NCI-H187 (cell line): ENCODE data around the gene P2RY2.

Experiments used
- DNase-seq, 2 experiments: peaks; one replicate each; lab custom pipeline; 2025; lab: John Stamatoyannopoulos, UW

Gene P2RY2

DNA sequence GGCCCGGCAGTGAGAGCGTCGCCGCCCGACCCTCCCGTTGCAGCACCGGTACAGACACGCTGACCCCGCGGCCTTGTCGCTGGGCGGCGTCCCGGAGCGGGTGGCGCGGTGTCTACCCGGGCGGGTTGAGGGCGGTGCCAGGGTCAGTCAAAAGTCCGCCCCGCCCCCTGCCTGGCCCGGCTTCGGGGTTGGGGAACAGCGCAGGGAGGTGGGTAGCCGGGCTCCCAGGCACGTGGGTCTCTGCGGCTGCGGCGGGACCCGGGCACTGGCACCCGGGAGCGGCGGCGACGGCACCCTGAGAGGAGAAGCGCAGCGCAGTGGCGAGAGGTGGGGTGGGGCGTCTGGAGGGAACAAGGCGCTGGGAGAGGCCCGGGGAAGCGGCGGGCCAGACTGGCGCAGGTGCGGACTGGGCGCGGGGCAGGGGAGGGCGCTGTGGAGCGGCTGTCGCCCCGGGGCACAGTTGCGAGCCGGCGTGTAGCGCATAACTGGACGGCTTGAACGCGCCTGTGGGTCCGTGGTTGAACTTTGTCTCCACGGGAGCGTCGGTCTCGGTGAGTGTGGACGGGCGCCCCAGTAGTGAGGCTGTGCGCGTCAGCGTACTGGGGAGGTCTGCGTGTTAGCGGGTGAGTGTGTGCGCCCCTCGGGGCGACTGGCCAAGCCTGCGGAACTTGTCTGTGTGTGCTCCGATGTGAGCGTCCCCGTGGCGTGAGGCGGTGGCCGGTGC, at the start of gene P2RY2:
TSS of gene P2RY2 (plus strand) at position 176 of the 724 bp plus-strand sequence. CDS start 15,879 bp downstream, outside the sequence.
- no peak for DNase-seq

DNA sequence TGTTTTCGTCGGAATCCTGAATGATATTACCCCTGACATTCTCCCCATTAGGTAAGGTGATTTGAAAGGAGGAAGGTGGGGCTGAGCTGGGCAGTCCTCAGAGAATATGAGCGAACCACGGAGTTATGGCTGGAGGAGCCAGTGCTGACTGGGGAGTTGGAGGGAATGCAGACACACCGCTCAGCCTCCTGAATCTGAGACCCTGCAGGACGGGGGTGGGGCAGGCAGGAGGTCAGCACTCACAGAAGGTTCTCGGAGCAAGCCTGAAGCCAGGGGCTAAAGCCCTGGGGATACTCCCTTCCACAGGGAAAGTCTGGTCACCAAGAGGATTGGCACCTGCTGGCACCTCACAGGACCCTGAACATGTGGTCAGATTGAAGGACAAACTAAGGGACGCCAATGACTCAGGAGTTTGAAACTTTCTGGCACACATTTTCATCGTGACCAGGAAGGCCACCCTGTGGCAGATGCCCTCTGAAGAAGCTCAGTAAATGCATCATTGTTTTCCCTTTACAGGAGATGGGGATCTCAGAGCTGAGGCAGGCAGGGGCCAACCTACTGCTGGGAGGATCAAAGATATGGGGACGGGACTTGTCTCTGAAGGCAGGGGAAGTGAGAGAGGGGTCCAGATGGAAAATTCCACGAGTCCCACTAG, 49.0 kb upstream of the P2RY2 start:
- no peak for DNase-seq

DNA sequence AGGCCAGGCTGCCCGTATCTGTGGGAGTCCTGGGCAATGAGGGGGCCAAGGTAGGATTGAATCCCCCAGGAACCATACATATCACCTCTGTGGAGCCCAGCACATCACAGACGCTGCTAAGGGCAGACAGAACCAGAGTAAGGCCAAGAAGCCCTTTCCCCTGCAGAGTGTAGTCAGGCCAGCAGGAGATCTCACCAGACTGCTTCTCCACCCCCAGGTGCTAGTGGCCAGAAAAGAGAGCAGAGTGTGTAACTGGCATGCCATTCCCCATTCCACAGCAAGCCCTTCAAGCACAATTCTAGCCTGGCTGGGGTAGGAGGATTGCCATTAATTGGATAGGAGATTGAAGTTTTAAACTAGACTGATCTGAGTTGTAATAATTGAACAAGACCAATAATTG, 47.9 kb upstream of the P2RY2 start:
- no peak for DNase-seq

DNA sequence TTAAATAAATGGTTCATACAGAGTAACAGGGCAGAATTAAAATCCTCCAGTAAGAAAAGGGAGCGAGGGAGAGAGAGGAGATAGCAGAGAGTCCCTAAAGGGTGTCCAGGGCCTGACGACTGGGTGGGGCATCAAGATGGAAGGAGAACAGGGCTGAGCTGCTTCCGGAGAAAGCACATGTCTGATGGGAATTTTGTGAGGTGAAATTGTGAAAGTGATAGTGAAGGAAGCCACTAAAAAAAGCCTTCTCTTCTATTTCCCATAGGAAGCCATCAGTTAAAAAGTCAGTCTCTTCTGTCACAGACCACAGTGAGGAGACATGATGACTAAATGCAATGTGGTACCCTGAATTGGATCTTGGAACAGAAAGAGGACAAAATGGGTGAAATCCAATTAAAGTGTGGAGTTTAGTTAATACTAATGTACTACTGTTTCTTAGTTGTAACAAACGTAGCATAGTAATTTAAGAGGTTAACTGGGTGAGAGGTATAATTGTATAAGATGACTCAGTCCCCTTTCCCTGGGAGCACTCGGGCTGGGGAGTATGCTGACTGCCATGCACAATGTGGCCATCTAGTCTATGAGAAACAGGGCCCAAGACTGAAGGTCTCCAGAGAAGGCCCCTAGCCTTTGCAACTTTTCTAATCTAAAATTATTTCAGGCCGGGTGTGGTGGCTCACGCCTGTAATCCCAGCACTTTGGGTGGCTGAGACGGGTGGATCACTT, 46.5 kb upstream of the P2RY2 start:
- DNase-seq, result no peak

DNA sequence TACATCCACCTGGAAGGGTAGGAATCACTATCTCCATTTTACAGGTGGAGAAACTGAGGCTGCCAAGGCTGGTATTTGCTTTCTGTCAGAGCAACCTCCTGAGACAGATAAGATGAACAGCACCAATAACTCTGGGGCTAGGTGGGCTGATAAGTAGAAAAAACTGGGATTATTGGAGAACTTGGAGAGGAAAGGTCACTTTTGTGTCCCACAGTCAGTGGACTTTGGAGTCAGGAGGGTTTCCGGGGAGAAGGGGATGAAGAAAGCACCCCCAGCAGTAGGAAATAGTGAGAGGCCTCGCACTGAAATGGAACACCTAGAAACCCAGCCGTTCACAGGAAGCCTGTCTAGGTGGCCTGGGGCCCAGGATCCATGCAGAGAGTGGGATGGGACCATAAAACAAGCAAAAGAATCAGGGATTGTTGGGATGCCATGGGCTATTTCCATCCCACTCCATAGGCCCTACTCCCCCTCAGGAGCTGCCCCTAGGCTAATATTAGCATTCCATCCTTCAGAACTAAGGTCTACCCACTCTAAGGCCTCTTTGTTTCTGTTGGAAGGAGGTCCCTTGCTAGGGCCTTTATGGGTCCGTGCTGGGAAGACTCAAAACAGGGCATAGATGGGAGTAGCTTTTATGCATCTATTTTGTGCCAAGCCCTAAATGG, 45.0 kb upstream of the P2RY2 start:
- no peak for DNase-seq

DNA sequence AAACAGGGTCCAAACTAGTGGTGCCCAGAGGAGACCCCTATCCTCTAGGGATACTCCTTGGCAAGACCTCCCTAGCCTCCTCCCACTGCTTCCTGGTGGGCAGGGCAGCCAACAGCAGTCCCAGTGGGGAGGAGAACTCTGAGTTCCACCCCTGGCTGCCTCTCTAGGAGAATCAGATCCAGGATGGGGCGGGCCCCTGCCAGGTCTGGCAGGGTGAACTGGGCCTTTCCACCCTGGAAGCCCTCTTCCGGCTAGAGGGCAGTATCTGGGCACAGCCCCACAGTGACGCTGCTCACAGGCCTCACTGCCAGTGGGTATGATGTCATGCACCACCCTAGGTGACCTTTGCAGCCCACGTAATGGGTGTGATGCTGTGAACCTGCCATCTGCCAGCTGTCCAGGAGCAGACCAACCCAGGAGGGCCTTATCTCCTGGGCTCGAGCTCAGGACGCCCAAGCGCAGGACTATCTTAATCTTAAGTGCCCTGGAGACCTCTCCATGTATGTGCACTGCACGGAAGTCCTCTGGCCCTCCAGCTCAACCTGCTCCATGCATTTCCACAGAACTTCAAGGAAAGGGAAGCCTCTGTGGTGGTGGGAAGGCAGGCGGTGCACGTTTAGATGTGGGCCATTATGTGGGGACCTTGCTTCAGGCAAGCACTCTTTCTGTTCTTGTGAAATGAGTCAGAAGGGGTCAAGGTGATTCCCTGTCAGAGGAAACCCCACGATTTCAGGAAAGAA, 44.2 kb upstream of the P2RY2 start:
- no peak for DNase-seq

DNA sequence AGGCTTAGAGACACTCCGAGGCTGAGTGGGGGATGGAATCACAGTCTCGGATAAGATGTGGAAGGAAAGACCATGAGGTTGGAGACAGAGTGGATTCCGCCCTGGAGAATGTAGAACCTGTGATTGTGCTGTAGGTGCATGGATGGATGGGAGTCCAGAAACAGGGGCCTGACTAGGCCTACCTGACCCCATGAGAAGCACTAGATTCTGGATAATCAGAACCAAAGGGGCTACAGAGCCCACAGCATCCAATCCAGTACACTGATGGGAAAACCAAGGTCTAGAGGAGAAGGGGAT, 43.6 kb upstream of the P2RY2 start:
- no peak for DNase-seq

DNA sequence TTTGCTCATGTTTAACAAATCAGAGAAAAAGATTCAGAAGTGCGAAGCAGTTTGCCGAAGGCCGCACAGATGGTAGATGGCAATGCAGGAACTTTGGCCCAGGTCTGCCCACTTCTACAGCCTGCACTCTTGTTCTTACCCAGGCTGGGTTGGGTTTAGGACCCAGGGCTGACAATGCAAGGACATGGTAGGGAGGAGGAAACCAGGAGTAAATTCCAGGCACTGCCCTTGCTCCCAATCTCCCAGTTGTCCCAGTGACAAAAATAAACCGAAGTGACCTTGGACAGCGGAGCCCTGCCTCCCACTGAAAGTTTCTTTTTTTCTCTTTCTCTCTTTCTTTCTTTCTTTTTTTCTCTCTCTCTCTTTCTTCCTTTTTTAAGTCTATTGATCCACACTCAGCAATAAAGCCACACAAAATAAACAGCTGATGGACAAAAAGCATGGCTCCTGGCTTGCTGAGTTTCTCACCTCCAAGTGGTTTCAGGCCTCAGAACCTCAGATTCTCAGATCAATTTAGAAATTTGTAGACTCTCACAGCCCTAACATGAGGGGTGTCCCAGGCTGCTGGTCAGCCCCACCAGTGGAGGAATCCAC, 42.4 kb upstream of the P2RY2 start:
- DNase-seq, result no peak

DNA sequence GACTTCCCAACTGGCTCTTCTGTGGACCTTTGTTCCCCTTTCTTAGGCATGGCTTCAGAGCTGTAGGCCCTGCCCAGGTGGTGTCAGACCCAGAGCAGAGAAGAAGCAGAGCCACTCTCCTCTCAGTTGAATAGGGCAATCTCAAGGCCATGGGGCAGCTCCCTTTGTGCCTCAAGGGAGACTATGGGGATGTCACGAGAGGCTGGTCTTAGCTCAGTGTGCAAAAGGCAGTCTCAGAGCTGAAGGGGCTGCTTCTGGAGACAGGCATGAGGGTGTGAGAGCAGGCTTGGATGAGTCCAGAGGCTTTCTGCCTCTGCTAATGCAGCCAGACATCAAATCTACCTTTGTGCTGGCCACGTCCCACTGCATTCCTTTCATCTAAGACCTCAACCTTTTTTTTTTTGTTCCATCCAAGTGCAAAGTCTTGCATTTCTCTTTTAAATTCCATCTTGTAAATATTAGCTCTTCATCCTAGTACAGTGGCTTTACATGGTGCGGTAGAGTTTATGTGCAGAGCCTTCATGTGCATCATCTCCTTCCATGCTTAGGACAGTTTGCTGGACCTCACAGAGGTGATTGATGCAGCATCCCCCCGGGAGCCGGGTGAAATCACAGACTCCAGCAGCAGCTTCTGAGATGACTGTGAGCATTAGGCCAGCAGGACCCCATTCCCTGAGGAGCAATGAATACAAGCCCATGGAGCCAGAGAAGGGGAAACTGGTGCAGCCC, 41.8 kb upstream of the P2RY2 start:
- no peak for DNase-seq

DNA sequence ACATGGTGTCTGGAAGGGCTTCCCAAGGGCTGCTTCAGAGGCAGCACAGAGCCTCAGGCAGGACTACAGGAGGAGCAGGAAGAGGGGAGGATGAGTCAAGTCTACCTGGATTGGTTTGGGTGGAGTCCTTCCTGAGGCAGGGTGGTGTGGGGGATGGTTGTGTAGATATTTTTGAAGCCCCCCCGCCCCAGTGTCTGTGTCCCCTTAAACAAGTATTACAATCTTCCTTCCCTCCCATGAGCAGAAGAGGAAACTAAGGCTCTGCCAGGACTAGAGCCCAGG, 41.3 kb upstream of the P2RY2 start:
- no peak for DNase-seq

DNA sequence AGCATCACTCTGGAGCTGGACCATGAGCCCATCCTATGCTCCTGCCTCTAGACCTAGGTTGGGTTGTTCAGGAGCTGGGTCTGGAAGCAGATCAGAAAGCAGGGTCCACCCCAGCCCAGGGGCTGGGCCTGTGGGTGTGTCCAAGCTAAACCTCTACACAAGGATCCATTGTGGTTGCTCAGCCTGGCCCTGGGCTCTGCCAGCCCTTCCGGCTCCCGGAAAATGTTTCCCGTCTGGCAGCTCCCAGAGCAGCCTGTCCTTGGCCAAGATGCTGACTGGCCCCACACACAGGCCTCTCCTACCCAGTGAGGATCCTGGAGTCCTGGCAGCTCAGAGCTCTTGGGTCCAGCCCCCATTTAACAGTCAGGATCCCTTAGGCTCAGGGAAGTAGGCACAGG, 40.7 kb upstream of the P2RY2 start:
- no peak for DNase-seq

DNA sequence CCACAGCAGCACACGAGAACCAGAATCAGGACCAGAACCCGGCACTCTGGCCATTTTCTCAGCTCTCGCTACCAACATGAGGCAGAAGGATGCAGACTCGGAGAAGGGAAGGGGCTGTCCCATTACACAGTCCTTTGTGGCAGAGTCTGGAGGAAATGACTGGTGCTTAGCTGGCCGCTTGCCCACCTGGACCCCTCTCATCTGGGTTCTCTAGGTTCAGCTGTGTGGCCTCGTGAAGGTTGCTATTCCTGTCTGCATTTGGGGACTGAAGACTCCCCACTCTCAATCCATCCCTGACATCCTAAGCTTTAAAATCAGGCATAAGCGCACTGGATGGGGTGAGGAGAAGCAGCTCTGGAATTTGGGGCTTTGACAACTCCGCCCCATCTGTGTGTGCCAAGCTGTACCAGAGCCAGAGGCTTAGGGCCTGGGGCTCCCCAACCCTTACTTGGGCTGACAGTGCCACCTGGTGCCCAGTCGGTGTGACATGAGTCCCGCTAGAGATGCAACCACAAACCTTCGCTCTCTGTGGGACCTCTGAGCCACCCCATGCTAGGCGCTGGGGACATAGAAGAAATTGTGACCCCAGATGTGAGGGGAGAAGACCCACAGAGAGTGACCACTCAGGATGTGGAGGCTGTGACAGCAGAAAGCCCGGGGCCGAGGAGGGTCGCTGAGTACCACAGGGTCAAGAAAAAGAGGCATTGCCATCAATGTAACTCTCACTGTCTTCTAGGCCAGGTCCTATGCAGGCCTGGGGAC, 40.1 kb upstream of the P2RY2 start:
- peak in 1 of 2 experiments; percentile 5 for DNase-seq

DNA sequence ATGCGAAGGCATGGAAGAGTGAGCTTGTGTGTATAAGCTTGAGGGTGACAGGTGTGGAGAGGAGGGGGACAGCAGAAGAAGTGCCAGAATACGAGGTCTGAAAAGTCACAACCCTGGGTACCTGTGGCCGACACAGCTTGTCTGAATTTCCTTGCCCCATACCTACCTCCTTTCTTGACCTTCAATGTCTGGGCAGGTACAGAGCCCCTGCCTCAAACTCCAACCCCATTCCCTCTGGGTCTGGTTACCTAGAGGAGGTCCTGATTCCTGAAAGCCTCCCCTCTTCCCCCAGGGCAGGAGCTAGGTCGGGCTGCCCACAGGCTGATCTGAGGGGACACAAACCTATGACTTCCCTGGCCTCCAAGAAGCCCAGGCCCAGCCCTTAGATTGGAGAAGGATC, 39.4 kb upstream of the P2RY2 start:
- DNase-seq, result no peak

DNA sequence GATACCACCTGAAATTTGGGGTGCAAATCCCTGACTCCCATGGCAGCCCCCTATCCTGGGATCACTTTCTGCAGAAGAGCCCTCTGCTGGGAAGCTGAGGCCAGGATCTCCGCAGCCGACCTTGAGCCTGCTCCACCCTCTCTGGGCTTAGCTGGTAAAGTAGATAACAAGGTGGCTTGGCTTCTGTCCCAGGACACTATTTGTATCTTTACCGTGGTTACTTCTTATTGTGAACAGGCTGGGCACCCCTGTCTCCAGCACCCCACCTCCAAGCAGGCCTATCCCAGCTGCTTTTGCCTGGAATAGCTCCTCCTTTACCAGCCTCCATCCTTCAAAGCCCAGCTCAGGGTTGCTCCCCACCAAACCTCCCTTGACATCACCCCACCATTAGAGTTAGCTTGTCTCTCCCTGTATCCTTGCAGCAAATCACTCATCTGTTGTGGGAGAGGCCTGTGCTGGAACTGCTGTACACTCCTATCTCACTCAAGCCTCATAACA, 35.2 kb upstream of the P2RY2 start:
- no peak for DNase-seq

DNA sequence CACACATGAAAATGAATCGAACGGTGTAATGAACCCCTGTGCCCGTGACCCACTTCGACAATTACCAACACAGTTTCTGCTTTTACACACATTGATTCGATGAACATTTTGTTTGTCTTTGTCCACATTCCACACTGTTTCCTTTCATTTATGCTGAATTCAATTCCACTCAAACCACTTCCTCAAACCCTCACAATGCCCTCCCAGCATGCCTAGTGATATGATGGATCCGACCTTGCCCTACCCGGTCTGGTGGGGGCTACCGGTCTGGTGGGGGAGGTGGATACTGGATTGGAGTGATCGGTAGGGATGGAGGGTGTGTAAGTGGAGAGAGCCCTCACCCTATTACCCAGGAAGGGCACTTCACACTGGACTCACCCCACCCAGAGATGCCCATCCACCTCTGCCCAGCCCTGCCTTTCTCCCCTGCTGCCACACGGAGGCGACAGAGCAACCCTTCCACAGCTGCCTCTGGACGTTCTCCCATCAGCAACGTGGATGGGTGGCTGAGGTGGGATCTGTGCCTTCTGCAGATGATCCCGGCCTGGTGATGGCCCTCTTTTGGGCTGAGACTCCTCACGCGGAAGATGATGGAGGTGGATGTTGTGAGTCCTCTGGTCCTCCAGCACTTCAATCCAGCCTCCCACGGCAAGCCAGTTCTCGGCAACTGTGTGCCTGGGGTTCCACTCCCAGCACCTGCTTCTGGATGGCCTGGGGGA, 33.0 kb upstream of the P2RY2 start:
- peak; percentile 9 for DNase-seq

DNA sequence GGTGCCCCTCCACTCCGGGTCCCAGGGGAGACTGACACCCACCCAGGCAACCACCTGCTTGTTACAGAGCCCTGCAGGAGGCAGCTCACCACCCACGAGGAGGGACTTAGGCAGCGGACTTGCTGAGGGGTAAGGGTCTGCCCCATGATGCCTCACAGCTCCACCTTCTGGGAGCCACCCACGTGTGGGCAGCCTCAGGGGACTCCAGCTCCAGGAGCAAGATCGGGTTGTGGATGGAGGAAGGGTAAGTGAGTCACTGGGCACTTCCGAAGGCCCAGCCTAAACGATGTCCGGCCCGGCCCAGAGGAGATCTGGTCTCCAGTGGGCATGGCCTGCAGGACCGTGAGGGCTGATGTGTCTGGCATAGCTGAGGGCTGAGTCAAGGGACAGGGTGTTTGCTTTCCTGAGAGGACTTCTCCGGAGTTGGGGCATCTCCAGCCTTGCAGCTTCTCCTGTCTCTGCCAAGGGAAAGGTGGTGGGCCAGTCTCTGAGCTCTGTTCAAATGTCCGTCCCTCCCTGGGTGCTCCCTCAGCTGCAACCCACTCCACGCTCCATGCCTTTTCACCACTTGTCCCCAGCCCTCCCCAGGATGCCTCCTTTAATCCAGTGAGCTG, 32.3 kb upstream of the P2RY2 start:
- no peak for DNase-seq

DNA sequence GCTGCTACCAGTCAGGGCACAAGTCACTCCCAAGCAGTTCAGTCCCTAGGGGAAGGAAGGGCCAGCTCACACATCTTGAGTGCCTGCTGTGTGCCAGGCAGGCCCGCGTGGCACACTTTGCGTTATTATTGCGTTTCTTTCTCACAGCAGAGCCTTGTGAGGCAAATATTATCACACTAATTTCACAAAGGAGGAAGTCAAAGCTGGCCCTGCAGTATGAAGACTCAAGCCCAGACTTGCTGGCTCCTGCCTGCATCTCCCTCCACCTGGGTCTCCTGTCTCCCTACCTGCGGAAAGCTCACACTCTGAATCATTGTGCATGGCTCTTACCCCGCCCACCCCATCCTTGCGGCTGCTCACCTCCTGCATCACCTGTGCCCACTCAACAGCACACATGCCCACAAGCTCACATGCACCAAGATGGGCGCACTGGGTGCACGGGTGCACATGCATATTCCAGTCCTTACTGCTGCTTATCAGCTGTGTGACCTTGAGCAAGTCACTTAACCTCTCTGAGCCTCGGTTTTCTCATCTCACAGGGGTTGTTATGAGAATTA, 31.7 kb upstream of the P2RY2 start:
- DNase-seq, result no peak

DNA sequence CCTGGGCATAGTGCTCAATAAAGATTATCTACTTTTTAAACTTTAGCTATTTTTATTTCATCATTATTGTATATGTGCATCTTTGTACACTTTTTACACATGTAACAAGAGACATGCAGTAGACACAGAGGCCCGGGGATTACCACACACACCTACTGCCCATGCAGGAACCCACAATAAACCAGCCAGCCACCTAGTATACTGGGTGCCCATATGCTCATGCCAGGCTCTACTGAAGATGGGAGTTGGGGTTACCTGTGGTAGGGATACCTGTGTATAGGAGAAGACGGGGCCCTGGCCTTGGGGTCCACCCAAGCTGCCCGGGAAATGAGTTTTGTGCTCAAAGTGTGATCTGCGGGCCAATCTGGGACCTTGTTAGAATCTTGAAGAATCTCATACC, 31.2 kb upstream of the P2RY2 start:
- DNase-seq, result no peak

DNA sequence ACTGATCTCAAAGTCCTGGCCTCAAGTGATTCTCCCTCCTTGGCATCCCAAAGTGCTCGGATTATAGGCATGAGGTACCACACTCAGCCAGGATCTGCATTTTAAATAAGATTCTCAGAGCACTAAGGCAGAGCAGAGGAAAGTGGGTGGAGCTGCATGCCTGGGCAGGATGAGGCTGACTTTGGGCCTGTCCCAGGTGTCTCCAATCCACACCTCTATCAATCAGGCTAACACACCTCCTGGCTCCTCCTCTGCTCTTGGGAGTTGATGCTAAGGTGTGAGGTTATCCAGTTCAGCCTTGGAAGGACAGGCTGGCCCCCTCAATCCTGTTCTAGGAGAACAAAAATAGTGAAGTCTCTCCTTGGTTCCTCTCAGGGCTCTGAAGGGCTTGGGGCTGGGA, 30.2 kb upstream of the P2RY2 start:
- DNase-seq, result no peak
